GM19240 (cell line): Measurements from ENCODE around the gene RHOT1.
"Not testable (repeated sequence)": the region's sequence is repeated elsewhere in the genome, so short reads cannot be mapped to it uniquely, and the experiment has no call there.

Experiments used
- DNase-seq: peaks from one replicate; pipeline ENCODE4 v3.0.0; 2011; ENCODE audit warnings: low spot score; ENCODE audit not compliant: insufficient read length

The RHOT1 gene

DNA sequence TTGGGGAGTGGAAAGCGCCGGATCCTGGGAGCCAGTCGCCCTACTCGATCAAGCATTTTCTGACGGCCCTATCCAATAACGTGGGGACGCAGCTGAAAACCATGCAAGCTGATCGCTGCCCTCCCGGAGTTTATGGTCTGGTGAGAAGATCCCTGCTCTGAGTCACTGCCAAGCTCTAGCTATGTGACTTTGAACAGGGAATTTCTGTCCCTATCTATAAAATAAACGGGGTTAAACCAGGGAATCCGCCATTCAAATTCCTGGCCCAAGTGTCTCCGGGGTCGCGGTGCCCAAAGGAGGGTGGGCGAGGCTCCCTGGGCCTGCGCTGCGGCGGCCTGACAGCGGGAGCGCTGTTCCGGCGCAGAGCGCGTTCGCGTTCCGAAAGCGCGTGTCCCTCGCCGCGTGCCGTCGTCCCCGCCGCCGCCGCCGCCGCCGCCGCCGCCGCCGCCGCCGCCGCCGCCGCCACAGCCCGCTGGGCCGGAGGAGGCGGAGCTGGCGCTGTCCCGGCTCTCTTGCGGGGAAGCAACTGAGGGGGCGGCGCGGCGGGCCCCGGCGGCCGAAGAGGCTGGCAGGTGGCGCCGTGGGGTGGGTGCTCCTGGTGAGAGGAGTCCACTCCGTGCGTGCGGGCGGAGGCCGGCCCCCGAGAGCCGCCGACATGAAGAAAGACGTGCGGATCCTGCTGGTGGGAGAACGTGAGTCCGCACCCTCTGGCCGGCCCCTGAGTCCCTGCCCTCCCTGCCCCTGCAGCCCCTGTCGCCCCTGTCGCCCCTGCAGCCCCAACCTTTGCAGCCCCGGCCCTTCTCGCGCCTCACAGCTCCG is at the start of gene RHOT1:
Gene RHOT1 (plus strand): TSS at position 465 of the 819 bp plus-strand sequence. CDS start 191 bp downstream, at position 656.
- peak; percentile 53 for DNase-seq

DNA sequence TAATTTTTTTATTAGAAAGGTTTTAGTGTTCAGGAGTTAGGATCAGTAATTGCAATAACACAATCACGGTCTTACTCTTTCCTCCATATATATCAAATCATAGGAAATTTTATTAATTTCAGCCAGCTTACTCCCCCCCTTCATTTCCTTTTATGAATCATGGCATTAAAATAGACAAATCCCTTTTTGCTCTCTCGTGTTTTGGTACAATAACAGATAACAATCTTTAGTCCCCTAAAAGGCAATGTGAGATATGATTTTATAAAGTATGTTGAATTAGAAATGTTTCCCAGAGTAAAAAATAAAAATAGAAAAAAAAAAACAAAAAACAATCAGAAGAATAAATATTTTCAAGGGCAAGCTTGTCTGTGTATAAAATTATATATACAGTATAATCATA is 42.6 kb upstream of the RHOT1 start:
- no peak for DNase-seq

DNA sequence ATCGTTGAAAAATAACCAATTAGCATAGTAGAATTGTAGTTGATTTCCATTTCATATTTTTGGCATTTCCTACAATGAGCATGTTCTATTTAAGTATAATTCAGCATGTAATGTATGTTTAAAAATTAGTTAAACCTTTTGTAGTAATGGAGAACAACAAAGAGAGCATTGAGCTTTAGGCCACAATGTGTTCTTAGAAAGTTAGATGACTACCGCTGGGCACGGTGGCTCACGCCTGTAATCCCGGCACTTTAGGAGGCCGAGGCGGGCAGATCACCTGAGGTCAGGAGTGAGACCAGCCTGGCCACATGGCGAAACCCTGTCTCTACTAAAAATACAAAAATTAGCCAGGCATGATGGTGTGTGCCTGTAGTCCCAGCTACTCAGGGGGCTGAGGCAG is 42.0 kb upstream of the RHOT1 start:
- DNase-seq = not testable (repeated sequence)

DNA sequence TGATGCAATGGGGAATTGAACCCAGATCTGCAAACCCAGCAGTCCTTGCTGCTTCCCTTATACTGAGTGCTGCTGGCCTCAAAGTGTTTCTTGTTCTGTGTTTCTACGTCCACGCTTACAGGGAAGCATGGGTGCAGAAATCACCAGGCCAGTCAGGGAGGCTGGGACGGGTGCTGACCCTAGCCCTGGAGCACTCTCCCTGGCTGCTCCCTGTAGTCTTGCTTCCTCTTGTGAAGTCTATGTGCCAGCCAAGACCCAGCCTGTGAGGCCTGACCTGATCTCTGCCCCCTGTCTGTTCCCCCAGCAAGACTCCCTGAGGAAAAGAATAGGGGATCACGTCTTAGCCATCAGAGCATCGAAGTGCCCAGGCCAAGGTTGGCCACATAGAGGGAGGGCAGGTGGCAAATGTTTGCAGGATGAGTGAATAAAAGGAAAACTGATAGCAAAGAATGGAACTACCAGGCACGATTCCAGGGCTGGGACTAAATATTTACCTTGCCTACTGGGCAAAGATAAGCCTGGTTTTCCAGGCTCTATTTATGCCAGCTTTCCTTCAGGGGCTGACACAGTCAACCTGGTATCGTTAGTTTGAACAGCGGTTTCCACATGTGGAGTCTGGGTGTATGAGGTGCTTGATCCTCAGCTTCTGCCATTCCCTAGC is 41.2 kb upstream of the RHOT1 start:
- DNase-seq = no peak

DNA sequence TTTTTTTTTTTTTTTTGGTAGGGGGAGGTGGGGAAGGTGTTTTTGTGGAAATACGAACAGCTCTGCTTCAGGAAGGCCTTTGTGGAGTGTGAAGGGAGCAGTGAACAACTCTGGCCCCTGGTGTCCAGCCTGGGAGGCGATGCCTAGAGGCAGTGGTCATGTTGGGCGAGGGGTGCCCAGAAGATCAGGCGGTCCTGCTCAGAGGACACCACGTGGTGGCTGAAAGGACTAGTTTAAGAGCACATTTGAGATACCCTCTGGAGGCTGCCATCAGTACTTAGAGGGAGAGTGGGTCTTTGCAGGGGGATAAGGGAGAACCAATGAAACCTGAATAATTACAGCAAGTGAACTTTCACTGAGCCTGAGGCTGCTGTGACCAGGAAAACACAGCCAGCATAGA is 40.1 kb upstream of the RHOT1 start:
- no peak for DNase-seq

DNA sequence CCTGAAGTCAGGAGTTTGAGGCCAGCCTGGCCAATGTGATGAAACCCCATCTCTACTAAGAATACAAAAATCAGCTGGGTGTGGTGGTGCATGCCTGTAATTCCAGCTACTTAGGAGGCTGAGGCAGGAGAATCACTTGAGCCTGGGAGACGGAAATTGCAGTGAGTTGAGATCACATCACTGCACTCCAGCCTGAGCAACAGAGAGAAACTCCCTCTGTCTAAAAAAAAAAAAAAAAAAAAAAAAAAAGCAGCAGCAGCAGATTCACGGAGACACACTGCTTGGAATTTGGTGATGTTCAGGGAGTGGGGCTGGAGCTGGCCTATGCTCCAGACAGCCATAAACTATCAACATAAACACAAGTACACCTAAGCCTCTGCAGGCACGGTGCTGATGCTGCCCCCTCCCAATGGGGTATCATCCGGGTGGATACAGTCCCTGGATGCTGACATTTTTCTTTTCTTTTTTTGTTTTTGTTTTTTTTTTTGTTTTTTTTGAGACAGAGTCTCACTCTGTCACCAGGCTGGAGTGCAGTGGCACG is 39.6 kb upstream of the RHOT1 start:
- no peak for DNase-seq

DNA sequence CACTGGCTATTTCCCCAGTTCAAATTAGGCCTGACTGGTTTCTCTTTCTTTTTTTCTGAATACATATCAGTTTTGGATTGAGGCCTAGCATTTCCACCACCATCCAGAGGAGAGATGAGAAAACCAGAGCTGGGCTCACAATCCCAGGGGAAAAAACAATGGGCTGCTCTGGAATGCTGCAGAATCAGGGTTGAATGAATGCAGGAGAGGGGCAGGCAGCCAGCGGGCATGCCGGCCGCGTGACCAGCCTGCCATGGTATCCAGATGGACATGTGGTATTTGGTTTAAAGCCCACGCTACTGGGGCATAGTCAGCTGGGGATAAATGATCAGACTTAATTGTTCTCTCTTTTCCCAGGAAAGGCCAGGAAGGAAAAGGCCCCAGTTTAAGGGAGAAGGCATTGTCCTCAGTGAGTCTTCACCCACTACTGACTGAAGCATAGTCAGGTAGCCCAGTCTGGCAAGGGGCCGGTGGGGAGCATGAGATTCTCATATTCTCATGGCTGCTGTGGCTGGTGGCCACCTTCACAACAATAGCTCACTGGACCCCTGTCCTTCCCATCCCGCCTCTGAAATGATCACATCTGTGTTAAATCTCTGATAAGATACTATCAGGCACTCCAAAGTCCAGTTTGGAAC is 38.7 kb upstream of the RHOT1 start:
- DNase-seq = no peak

DNA sequence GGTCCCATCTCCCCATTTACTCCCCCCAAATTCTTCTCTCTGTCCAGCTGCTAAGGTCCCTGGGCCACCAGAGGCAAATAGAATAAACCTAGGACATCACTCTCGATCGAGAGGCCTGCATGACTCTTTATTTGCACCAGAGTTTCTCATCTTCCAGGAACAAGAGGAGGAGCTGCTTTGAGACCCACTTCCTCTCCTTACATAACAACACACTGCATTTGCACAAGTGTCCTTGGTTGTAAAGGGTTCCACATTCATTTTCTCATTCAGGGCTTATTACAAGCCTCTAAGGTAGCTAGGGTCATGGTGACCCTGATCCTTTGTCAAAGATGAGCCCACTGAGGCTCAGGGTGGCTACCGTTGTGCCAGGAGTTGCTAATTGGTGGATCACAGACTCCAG is 38.1 kb upstream of the RHOT1 start:
- no peak for DNase-seq

DNA sequence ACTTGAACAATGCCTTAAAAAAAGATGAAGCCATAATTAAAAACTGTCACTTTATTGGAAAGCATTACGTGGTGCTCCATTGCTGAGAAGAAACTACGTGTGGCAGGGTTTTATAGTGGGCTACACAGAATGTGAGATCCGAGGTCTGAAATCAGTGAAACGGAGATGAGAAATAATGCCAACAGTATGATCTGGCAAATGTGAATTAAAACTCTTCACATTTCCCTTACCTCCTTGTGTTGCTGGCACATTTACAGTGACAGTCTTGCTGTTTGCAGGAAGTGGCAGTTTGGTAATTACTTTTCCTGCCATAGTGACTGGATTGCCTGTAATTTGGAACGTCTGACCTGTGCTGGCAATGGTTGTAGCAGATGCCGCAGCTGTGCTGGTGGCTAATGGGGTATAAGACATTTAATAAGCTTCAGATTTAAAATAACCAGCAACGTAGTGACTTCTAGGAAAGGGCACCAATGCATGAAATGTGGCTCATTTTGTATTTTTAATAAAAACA is 35.8 kb upstream of the RHOT1 start:
- not testable (repeated sequence) for DNase-seq

DNA sequence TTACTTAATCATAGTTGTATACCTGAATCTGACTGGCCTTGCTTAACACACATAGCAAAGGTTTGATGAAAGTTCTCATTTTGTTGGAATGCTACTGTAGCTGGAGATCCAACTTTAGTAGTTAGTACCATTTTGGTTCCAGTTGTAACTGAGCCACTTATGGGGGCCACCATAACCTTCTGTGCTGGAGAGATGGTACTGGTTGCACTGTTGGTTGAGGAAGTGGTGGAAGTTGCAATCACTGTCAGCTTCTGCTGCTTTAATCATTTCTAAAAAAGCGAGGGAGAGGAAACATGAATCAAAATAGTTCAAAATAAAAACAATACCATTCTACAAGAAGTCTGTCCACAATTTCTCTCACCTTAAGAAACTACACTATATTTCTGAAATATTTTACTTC is 35.1 kb upstream of the RHOT1 start:
- not testable (repeated sequence) for DNase-seq

DNA sequence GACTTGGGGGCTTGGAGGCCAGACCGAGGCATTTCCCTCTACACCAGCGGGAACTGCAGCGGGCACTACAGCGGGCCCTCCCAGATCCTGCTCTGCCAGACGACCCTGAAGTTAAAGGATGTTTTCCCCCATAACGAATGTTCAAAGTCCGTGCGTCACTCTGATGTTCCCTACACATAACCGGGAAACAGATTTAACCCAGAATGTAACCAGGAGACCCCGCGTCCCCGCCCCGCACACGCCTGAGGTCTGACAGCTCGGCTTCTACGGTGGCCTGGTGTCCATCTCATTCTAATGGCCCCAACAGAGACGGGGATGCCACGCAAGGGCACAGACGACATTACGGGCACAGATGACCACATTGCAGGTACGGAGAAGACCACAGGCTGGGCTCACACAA is 31.7 kb upstream of the RHOT1 start:
- DNase-seq = no peak

DNA sequence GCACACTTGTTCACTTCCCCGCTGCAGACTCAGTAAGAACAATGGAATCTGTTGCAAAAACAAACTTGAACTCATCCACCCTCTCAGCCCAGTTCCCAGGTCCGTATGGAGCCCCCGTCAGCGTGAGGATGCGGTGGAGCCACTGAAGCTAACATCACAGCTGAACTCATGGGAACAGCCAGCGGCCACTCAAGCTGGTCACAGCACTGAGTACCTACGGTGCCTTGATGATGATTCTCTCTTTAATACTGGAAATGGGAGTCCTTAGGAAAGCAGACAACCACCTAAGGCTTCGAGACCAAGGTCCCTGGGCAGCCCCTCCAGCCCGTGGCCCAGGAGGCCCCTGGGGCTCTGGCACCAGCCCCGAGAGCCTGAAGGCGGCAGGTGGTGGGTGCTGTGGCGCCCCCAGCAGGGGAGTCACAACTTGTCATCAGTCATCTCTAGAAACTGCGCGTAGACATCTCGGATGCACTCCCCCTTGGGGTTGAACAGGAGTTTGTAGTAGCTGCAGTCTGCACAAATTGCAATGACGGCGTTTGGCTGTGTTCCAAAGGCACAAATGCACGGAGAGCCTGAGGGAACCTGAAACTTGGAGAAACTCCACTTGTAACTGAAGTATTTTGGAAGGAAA is 31.0 kb upstream of the RHOT1 start:
- no peak for DNase-seq

DNA sequence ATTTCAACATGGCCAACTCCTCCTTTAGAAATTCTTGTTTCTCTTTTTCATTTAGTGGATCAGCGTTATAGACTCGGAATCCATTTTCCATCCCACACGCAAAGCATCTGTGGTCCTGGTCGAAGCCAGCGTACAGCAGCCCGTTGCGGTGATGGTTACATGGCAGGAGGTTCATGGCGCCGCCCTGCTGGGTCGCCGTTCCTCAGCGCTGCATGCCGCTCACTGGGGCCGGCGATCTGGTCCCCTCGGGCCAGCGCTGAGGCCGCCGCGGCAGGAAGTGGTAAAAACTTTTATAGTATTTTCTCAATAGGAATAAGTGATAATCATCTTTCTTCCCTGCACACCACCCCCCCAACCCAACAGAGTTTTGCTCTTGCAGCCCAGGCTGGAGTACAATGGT is 29.9 kb upstream of the RHOT1 start:
- no peak for DNase-seq

DNA sequence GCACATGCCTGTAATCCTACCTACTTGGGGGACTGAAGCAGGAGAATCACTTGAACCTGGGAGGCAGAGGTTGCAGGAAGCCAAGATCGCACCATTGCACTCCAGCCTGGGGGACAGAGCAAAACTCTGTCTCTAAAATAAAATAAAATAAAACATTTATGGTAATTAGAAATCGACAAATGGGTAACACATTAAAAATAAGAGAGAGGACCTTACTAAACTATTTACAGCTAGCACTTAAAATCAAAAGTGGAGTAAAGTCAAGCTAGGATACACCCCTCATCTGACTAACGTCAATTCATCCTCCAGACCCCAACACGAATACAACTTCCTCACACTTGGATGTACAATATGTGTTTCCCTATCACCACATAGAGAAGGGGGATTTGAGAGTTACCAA is 27.8 kb upstream of the RHOT1 start:
- no peak for DNase-seq

DNA sequence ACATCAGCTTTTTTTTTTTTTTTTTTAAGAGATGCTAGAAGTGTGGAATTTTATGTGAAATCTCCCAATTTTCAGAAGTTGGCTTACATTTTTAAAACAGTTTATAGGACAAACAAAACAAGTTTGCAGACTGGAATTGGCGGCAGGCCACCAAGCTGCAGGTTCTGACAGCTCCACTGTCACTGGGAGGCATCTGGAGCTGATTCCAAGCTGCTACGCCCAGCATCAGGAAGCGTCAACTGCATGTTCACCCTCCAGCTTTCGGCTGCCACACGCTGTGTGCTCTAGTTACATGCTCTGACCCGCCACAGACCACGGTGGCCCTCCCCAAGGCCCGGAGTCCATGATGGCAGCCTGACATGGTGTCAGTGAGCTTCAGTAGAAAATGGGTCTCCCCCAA is 26.8 kb upstream of the RHOT1 start:
- DNase-seq = not testable (repeated sequence)

DNA sequence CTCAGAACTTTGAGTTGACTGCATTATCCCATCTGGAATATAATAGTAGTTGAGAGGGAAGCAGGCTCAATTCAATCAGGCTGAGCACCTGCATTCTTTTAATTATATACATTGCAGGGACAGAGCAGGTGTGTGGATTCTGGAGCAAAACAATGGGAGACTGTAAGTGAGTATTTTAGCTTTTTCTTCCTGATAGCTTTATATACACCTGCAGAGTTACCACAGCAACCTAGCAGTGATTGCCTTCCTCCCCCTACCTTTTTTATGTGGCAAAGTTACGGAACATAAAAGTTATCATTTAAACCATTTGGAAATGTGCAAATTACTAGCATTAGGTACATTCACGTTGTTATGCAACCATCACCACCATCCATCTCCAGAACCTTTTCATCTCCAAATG is 25.4 kb upstream of the RHOT1 start:
- DNase-seq = no peak

DNA sequence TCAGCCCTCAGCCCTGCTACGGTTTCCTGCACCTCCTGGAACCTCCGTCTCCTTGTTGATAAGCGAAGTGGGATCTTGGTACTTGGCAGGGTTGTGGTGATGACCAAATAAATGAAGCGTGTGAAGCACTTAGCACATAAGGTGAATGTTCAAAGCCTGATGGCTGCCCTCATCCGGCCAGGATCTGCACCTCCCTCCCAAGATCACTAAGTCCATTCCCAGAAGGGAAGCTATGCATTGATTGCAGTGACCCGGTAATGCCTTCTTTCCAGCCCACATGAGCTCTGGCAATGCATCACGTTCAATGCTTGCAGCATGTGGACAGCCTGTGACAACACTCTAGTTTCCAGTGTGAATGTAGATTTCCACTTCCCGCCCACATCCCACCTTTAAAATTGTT is 24.9 kb upstream of the RHOT1 start:
- DNase-seq = no peak

DNA sequence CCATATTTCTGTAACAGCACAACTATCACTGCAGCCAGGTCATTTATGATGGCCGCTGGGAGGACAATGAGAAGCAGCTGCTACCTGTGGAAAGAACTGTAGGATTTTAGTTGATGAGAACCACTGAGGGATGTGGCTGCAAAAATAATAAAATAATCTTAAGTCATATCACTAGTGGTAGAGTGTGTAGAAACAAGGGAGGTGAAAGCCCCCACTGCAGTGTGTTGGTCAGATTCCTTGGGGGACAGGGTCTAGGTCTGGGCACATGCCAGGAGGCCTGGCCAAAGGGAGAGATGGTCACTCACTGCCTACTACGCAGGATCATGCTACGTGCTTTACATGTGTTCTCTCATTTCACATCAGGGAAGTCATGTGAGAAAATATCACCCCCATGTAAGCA is 24.2 kb upstream of the RHOT1 start:
- DNase-seq = not testable (repeated sequence)

DNA sequence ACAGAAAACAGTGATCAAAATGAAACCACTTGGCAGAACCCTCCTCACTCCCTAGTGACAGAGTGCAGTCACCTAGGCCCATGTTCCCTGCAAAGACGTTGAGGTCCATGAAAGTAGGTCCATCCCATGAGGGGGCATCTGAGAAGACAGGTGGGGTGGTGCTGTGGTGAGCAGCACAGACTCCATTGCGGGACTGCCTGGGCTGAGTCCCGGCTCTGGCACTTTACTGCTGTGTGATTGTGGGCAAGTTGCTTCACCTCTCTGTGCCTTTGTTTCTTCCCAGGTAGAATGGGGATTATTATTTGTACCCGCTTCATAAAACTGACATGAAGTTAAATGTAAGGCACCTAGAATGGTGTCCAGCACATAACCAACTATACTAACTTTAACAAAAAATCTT is 23.5 kb upstream of the RHOT1 start:
- no peak for DNase-seq

DNA sequence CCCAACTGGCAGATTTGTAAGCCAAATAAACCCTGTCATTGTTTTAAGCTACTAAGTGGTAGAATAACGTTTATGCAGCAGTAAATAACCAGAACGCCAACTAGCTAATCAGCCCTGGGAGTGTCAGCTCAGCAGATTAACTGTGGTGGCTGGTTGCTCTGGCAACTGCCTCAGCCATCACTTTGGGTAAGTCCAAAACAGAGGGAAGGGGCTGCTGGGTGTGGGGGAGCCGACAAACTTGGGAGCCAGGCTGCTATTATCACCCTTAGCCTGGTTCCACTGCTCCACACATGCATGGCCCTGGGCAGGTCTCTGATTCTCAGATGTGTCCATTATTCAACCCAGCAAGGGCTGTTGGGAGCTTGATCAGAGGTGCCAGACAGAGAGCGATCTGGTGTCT is 22.2 kb upstream of the RHOT1 start:
- DNase-seq = no peak

DNA sequence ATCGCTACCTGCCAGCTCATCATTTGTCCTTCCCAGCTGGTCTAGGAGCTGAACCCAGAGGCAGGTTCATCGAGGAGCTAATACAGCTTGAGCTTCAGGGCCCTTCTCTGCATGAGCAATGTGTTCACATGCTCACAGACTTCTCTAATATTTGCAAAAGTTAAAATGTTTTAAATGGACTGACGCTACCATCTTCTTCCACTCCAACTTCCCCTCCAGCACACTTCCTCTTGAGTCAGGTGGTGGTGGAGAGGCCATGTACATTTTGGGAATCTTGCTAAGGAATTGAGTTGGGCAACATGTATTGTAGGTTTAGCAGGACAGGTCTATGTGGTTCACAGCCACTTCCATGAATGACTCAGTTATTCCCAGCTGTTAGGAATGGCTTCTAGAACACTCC is 21.6 kb upstream of the RHOT1 start:
- DNase-seq = no peak

DNA sequence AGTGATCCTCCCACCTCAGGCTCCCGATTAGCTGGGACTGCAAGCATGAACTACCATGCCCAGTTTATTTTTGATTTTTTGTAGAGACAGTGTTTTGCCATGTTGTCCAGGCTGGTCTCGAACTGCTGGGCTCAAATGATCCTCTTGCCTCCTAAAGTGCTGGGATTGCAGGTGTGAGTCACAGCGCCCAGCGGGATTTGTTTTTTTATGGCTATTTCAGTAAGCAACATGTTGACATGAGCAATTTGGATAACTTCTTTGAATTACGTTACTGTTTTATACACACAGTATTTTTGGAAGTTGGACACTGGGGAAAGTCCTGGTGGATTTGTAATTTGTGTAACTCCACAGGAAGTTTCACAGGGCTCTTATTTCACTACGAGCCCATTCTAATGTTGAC is 18.5 kb upstream of the RHOT1 start:
- no peak for DNase-seq
